Prostate gland (tissue), 2 donors: ENCODE data around the gene LIMS2.

Experiments
- CTCF ChIP-seq, 4 experiments: fragments of 200-600 bp in 2 of 4; fragments of 450-650 bp in 2 of 4; sonication (generic) in 2 of 4; IDR thresholded peaks; 1 replicate in 3 of 4; 2 replicates in 1 of 4; pipeline ENCODE4 v1.5.1; 2016 to 2019; ENCODE audit warnings: antibody characterized with exemption in 4 of 4, mild to moderate bottlenecking in 2 of 4, moderate library complexity in 2 of 4
- POLR2A ChIP-seq: fragments of 450-650 bp; IDR thresholded peaks from one replicate; pipeline ENCODE4 v1.6.1; 2016; ENCODE audit warnings: antibody characterized with exemption, mild to moderate bottlenecking

- TF ChIP-seq CTCF (IDR thresholded peaks at IDR 0.05): no peak
- no peak for TF ChIP-seq POLR2A
Observed at GRCh38 chr2:127721311-127721977, 46.1 kb upstream of the LIMS2 start.
